Testis (tissue), 3 donors: ENCODE results near the gene LSM7. TPM values are rescaled to one million over a fixed set of nuclear protein-coding genes. Genes with fewer than 3 reads are reported as not detected.

Source experiments
- DNase-seq: peaks from one replicate; pipeline ENCODE4 v3.0.0-alpha.2; 2019
- H3K27ac ChIP-seq, 2 donors: fragments of 200-600 bp; sonication (generic); one replicate each; pipeline ENCODE4 v1.5.1; 2019
- H3K27me3 ChIP-seq: fragments of 200-600 bp; sonication (generic); one replicate; pipeline ENCODE4 v1.5.1; 2019
- H3K36me3 ChIP-seq: fragments of 200-600 bp; sonication (generic); one replicate; pipeline ENCODE4 v1.5.1; 2017; ENCODE audit warnings: low read depth; ENCODE audit errors: missing control alignments
- H3K4me1 ChIP-seq: fragments of 200-600 bp; sonication (generic); one replicate; pipeline ENCODE4 v1.5.1; 2019
- H3K4me3 ChIP-seq, 2 donors: fragments of 200-600 bp; sonication (generic); one replicate each; pipeline ENCODE4 v1.5.1; 2017 to 2019
- H3K9me3 ChIP-seq: fragments of 200-600 bp; sonication (generic); one replicate; pipeline ENCODE4 v1.5.1; 2017
- POLR2A ChIP-seq: fragments of 450-650 bp; IDR thresholded peaks from one replicate; pipeline ENCODE4 v1.6.1; 2017; ENCODE audit warnings: antibody characterized with exemption, mild to moderate bottlenecking, moderate library complexity
- WGBS, 2 donors: methylation state at CpG; one replicate each; pipeline ENCODE4 v1.1.5; 2018; 5-methylcytosine and 5-hydroxymethylcytosine counted together
- intact Hi-C: fragments of 100-400 bp; cut with DNase I; formaldehyde crosslinking; loops from one replicate; pipeline ENCODE4 v1.15.1; 2023; ENCODE audit warnings: low total_unique reads
- polyA plus RNA-seq: library from polyadenylated mRNA; stranded (reverse); fragments of 350-450 nt; fragmentation: Illumina TruSeq; extraction: RNeasy Lipid Tissue Mini Kit (QIAGEN cat#74804); gene quantifications from one replicate; pipeline ENCODE4 v1.2.3, GENCODE V29; 2014; ENCODE audit warnings: low read depth, low replicate concordance; ENCODE audit not compliant: insufficient read depth
- total RNA-seq, 2 donors: library from RNA; depleted of rRNA; stranded (reverse); fragments of >200 nt; gene quantifications; one replicate each; pipeline ENCODE4 v1.2.3, GENCODE V29; 2016
- TF ChIP-seq, protein P1 (sequence below), 3 experiments: fragments of 450-650 bp in 2 of 3; fragments of 200-600 bp in 1 of 3; sonication (generic) in 1 of 3; IDR thresholded peaks; one replicate each; pipeline ENCODE4 v1.5.1; 2016 to 2019; ENCODE audit warnings: antibody characterized with exemption in 3 of 3, mild to moderate bottlenecking in 2 of 3, moderate library complexity in 1 of 3

The LSM7 gene
- total and polyA plus RNA-seq, 3 donors from 2014 or later, result 80.7 to 179 (median 163) TPM

- Histone ChIP-seq H3K4me3 (no peak overlapping the region), H3K36me3 (no peaks in the 10 kb centered on the region), H3K4me1 (no peaks in the 10 kb centered on the region), H3K27ac (no peak overlapping the region), H3K27me3 (no peaks in the 10 kb centered on the region), H3K9me3 (no peaks in the 10 kb centered on the region)
- no peak for DNase-seq
- TF ChIP-seq, protein P1, sequence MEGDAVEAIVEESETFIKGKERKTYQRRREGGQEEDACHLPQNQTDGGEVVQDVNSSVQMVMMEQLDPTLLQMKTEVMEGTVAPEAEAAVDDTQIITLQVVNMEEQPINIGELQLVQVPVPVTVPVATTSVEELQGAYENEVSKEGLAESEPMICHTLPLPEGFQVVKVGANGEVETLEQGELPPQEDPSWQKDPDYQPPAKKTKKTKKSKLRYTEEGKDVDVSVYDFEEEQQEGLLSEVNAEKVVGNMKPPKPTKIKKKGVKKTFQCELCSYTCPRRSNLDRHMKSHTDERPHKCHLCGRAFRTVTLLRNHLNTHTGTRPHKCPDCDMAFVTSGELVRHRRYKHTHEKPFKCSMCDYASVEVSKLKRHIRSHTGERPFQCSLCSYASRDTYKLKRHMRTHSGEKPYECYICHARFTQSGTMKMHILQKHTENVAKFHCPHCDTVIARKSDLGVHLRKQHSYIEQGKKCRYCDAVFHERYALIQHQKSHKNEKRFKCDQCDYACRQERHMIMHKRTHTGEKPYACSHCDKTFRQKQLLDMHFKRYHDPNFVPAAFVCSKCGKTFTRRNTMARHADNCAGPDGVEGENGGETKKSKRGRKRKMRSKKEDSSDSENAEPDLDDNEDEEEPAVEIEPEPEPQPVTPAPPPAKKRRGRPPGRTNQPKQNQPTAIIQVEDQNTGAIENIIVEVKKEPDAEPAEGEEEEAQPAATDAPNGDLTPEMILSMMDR (IDR thresholded peaks at IDR 0.05), result no peak
- TF ChIP-seq POLR2A, result no peak
- intact Hi-C loops, result no loop called here
- 96% methylated on average over 13 to 24 of the region's 24 CpGs for whole genome bisulfite sequencing, 2 donors
These were observed 16.0 kb upstream of the LSM7 start for GRCh38 chr19:2344381-2344870.

GRCh38 chr19:2343289-2343982, 15.1 kb upstream of the LSM7 start:
- intact Hi-C loops, result no loop called here
- Histone ChIP-seq H3K27me3 (no peaks in the 10 kb centered on the region), H3K9me3 (no peaks in the 10 kb centered on the region), H3K36me3 (no peaks in the 10 kb centered on the region), H3K4me1 (no peaks in the 10 kb centered on the region), H3K27ac (no peak overlapping the region), H3K4me3 (no peak overlapping the region)
- TF ChIP-seq, protein P1 (IDR thresholded peaks at IDR 0.05), result no peak
- no peak for TF ChIP-seq POLR2A
- 92 to 96% methylated on average over 15 to 31 of the region's 31 CpGs for WGBS, 2 donors
- no peak for DNase-seq

GRCh38 chr19:2342656-2343288, 14.4 kb upstream of the LSM7 start:
- Histone ChIP-seq H3K27ac (no peak overlapping the region), H3K4me3 (no peak overlapping the region), H3K36me3 (no peaks in the 10 kb centered on the region), H3K4me1 (no peaks in the 10 kb centered on the region), H3K9me3 (no peaks in the 10 kb centered on the region), H3K27me3 (no peaks in the 10 kb centered on the region)
- no peak for DNase-seq
- TF ChIP-seq POLR2A, result no peak
- TF ChIP-seq, protein P1 (IDR thresholded peaks at IDR 0.05), result no peak
- 93% methylated on average over 28 of the region's 29 CpGs; no CpG with 5 or more reads in 1 of the 2 donors for WGBS, 2 donors
- intact Hi-C loops, result no loop called here

- H3K4me1 ChIP-seq, result no peaks in the 10 kb centered on the region
- DNase-seq, result no peak
- WGBS, 2 donors, result 83 to 94% methylated on average over 13 to 15 of the region's 15 CpGs
- no peak overlapping the region for H3K4me3 ChIP-seq
- H3K27me3 ChIP-seq, result no peaks in the 10 kb centered on the region
- H3K9me3 ChIP-seq, result no peaks in the 10 kb centered on the region
- no peak for TF ChIP-seq POLR2A
- TF ChIP-seq, protein P1 (IDR thresholded peaks at IDR 0.05), result no peak
- no peak overlapping the region for H3K27ac ChIP-seq
- intact Hi-C loops, result no loop called here
- no peaks in the 10 kb centered on the region for H3K36me3 ChIP-seq
These were observed 13.6 kb upstream of the LSM7 start for GRCh38 chr19:2341982-2342381.
